Left ventricle myocardium superior (tissue), 1 donor: ENCODE measurements around the gene SMPDL3B. TPM values are rescaled to one million over a fixed set of nuclear protein-coding genes. Genes with fewer than 3 reads are reported as not detected.
"Not testable (repeated sequence)": the region's sequence is repeated elsewhere in the genome, so short reads cannot be mapped to it uniquely, and the experiment has no call there.

Experiments
- ATAC-seq: fragments of 200-7000 bp; cut with Tn5 transposase; one replicate; pipeline ENCODE4 v1.9.1; 2020; ENCODE audit warnings: mild to moderate bottlenecking, moderate library complexity
- DNase-seq: peaks from one replicate; pipeline ENCODE4 v3.0.0-alpha.2; 2020
- intact Hi-C: fragments of 100-400 bp; cut with micrococcal nuclease; formaldehyde crosslinking; loops from one replicate; pipeline ENCODE4 v1.11.0; 2022
- total RNA-seq: library from RNA; stranded (reverse); fragmentation: NEBNext Ultra II Directional; extraction: Animal tissue kit (Norgen Biotek cat#: 25700); gene quantifications from one replicate; pipeline ENCODE4 v1.2.1, GENCODE V29; 2021
- donor health status: DM: no; HTN: yes; CAD: no; lungs with severe emphysema.

Gene SMPDL3B
- total RNA-seq, 1 donor from 2014 or later, result not detected

- intact Hi-C loops, result no loop called here
- DNase-seq (no peak), ATAC-seq (no peak)
Observed at GRCh38 chr1:28002600-28002999, 67.8 kb downstream of the SMPDL3B start.

- intact Hi-C loops, DNase-seq, ATAC-seq: not testable (repeated sequence)
Observed at GRCh38 chr1:28003117-28003516, 68.3 kb downstream of the SMPDL3B start.

Other genes starting within 250 kb of the SMPDL3B start
- gene FAM76A, start 209.0 kb upstream of the SMPDL3B start, total RNA-seq, result 12.3 TPM
- 23.7 TPM for gene STX12, start 161.8 kb upstream of the SMPDL3B start, total RNA-seq
- gene PPP1R8, start 104.2 kb upstream of the SMPDL3B start, total RNA-seq, result 25.8 TPM
- 5.7 TPM for gene THEMIS2, start 62.5 kb upstream of the SMPDL3B start, total RNA-seq
- 25.5 TPM for gene RPA2, start 20.4 kb upstream of the SMPDL3B start, total RNA-seq
- gene XKR8, start 25.0 kb downstream of the SMPDL3B start, total RNA-seq, result 5.3 TPM
- gene EYA3, start 153.6 kb downstream of the SMPDL3B start, total RNA-seq, result 21.1 TPM
- 2.2 TPM for gene PTAFR, start 241.7 kb downstream of the SMPDL3B start, total RNA-seq